Activated CD4-positive, CD25-positive, alpha-beta regulatory T cell treated with anti-CD3 and anti-CD28 coated beads, Interleukin-2, amount 50 U/mL, for 16 hours (primary cell): ENCODE results near the gene TDRD9.

ENCODE experiments used
- DNase-seq: peaks from one replicate; pipeline ENCODE4 v3.0.0-alpha.2; 2020; ENCODE audit warnings: low read depth, low spot score

The TDRD9 gene

DNA sequence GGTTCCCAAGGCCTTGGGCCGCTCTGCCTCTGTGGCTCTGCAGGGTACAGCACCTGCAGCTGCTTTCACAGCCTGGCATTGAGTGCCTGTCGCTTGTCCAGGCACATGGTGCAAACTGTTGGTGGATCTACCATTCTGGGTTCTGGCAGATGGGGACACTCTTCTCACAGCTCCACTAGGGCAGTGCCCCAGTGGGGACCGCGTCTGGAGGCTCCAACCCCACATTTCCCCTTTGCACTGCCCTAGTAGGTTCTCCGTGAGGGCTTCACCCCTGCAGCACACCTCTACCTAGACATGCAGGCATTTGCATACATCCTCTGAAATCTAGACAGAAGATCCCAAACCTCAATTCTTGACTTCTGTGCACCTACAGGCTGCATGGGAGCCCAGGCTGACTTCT, 138.0 kb downstream of the TDRD9 start:
- DNase-seq: no peak

DNA sequence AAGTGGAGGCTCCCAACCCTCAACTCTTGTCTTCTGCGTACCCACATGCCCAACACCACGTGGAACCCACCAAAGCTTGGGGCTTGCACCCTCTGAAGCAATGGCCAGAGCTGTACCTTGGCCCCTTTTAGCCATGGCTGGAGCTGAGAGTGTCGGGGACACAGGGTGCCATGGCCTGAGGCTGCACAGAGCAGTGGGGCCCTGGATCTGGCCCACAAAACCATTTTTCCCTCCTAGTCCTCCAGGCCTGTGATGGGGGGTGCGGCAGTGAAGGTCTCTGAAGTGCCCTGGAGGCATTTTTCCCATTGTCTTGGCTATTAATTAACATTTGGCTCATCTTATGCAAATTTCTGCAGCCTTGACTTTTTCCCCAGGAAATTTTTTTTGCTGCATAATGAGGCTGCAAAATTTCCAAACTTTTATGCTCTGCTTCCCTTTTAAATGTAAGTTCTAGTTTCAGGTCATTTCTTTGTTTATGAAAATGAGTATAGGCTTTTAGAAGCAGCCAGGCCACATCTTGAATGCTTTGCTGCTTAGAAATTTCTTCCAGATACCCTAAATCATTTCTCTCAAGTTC, 138.6 kb downstream of the TDRD9 start:
- no peak for DNase-seq

DNA sequence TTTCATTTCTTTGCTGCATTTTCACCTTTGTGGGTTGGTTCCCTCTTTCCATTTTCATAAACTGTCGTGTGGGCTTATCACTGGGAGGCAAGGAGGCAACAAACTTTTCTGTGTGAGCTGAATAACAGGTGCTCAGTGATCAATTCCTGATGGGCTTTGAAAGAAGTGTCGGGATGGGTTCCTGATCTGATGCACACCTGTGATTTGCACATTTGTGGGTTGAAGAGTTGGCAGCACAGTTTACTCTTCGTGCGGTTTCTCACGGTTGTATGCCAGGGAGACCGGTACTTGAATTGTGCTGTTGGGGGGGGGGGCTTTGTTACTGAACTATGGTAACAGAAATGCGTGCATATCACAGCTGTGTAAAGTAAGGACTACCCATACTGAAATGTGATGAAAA, 141.3 kb downstream of the TDRD9 start:
- DNase-seq: no peak

DNA sequence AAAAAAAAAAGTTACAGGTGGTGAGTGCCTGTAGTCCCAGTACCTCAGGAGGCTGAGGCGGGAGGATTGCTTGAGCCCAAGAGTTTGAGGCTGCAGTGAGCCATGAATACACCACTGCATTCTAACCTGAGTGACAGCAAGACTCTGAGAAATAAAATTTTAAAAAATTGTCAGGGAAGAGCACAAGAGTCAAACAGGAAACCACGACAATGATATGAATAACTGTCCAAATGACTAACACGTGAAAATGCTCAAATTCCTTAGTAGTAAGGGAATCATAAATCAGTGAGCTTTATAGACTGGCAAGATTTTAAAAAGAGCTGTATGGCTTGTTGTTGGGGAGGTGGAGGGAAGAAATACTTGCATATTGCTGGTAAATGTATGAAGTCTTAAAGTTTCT, 144.3 kb downstream of the TDRD9 start:
- DNase-seq: no peak

DNA sequence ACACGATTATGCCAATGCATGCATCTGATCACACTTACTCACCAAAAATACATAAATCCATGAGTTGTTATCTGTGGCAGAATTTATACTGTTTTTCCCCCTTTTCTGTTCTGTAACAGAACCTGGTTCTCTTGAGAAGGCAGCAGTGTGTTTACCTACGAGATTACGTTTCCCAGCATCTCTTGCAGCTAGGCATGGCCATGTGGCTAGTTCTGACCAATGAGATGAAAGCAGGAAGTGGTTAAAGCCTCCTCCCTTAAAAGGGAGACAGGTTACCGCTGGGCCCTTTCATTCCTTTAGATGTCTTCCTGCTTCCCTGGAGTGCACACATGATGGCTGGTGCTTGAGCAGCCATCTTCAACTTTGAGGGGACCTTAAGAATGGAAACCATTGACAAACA, 145.5 kb downstream of the TDRD9 start:
- DNase-seq: no peak

DNA sequence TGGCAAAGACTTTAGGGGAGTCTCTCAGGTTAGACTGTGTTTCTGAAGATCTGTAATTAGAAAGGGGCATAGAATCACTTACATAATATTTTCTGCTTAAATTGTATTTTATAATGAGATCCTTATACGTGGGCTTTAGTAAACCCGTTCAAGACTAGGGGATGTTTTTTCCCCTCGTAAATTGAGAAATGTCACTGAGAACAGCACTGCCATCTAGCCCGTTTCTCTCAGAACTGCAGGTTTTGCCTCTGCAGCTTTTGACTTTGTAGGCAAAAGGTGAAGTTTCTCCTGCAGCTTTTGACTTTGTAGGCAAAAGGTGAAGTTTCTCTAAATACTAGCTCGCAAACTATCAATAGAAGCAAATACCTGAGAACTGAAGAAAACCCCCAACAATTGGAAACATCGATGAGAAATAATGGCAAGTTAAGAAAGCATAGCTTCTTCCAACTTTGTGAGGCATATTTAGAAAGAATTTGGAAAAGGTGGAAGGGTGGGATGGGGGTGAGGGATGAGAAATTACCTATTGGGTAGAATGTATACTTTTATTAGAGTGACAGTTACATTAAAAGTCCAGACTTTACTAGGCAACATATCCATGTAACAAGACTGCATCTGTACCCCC, 147.4 kb downstream of the TDRD9 start:
- DNase-seq: no peak

GRCh38 chr14:104076743-104077142, 148.5 kb downstream of the TDRD9 start:
- DNase-seq: no peak

GRCh38 chr14:104078031-104078455, 149.8 kb downstream of the TDRD9 start:
- peak; percentile 73 for DNase-seq

GRCh38 chr14:104080376-104081260, 152.4 kb downstream of the TDRD9 start:
- DNase-seq: no peak

GRCh38 chr14:104081261-104081835, 153.1 kb downstream of the TDRD9 start:
- no peak for DNase-seq

DNA sequence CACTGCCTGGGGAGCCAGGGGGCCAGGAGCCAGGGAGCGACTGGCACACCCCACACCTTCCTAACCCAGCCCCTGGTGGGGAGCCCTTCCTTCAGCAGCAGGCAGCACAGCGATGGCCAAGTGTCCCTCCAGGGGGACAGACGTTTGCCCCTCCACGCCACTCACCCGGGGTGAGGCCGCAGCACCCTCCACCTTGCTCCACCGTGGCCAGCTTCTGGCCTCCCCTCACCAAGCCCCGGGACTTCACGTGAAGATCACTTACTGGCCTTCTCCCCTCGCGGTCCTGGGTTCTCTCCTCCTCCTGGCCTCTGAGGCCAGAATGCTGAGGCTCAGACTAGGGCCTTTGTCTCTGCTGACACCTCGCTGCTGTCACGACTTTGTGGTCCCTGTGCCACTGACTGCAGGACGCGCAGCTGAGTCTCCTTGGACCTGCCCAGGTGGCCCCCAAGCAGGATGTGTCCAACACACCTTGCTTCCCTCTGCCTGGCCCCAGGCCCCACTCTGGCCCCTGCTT, 153.8 kb downstream of the TDRD9 start:
- no peak for DNase-seq

- DNase-seq: no peak
These were observed 154.6 kb downstream of the TDRD9 start for GRCh38 chr14:104082807-104083206.

GRCh38 chr14:104084251-104085002, 156.2 kb downstream of the TDRD9 start:
- DNase-seq: no peak

- no peak for DNase-seq
These were observed 157.0 kb downstream of the TDRD9 start, which contains the start of gene ASPG for GRCh38 chr14:104085032-104085888. TSS of gene ASPG (plus strand) at chr14:104085700. CDS start at chr14:104085771, 71 bp downstream.

DNA sequence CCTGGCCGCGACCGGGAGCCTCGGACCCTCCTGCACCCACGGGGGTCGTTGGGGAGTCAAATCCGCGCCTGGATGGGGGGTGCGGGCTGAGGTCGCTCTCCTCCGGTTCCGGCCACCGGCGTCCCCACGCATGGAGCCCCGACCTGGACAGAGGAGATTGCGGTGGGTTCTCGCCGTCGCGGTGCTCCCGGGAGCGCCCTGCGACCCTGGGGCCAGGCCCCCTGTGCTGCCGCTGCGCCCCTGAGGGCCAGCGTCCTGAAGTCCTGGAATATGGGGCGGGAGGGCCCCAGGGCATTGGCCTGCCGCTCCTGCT, 157.6 kb downstream of the TDRD9 start:
- DNase-seq: no peak

GRCh38 chr14:104086210-104086660, 158.0 kb downstream of the TDRD9 start:
- no peak for DNase-seq

DNA sequence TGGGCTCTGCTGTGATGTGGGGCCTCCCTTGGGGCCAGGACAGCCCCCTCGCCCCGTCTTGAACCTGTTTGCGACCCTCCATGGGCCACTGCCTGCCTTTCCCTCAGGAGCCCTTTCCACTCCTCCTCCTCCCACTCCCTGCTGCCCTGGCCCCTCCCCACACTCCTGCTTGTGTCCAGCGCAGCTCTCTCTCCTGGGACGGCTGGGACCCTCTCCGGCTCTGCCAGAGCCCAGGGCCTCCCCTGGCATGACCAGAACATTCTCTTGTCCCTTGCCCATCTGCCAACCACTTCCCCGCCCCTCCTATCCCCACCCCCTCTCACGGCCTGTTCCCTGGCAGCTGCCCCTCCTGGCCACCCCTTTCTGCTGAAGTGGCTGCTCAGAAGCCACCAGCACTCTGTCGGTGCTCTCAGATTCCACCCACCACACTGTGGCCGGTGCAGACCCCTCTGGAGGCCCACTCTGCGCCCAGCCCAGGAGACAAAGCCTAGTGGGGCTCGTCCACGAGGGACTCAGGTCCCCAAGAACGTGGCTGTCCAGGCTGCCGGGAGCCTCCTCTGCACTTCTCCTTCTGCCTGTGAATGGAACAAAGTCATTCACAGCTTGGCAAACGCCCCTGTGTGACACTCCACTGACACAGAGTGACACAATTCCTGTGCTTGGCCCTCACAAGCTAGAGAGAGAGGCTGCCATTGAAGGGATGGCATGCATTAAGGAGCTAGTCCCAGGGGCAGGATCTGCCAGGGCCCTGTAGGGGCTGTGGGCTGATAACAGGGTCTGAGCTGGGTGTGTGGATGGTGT, 158.6 kb downstream of the TDRD9 start:
- no peak for DNase-seq

- DNase-seq: no peak
These were observed 159.2 kb downstream of the TDRD9 start for GRCh38 chr14:104087505-104087904.

GRCh38 chr14:104087981-104088850, 160.0 kb downstream of the TDRD9 start:
- no peak for DNase-seq
